Astrocyte (in vitro differentiated cells and primary cell): Measurements from ENCODE around the gene RGS19. TPM values are rescaled to one million over a fixed set of nuclear protein-coding genes. Genes with fewer than 3 reads are reported as not detected.

Experiments
- DNase-seq: peaks from one replicate; pipeline ENCODE4 v3.0.0-alpha.2; 2010; ENCODE audit warnings: low read depth
- FAIRE-seq: peaks from 2 replicates; lab custom pipeline; 2011; peaks lifted over from hg19 to GRCh38; lab: Jason Lieb, UNC
- H2AFZ ChIP-seq: 2 replicates; pipeline ENCODE4 v1.6.0; 2012; ENCODE audit warnings: low read depth, low read length, inconsistent platforms
- H3K27ac ChIP-seq: 2 replicates; pipeline ENCODE4 v1.5.1; 2011; ENCODE audit warnings: low read depth, low read length, inconsistent platforms
- H3K27me3 ChIP-seq: 2 replicates; pipeline ENCODE4 v1.6.0; 2011; ENCODE audit warnings: low read length, inconsistent platforms; ENCODE audit not compliant: insufficient read depth
- H3K36me3 ChIP-seq: 2 replicates; pipeline ENCODE4 v1.5.1; 2011; ENCODE audit warnings: low read length, inconsistent platforms; ENCODE audit not compliant: insufficient read depth
- H3K4me1 ChIP-seq: 2 replicates; pipeline ENCODE4 v1.5.1; 2011; ENCODE audit warnings: low read length, inconsistent platforms; ENCODE audit not compliant: insufficient read depth
- H3K4me2 ChIP-seq: 2 replicates; pipeline ENCODE4 v1.6.0; 2012; ENCODE audit warnings: low read length, inconsistent platforms
- H3K4me3 ChIP-seq: 2 replicates; pipeline ENCODE4 v1.5.1; 2011; ENCODE audit warnings: low read depth, mild to moderate bottlenecking, low read length, inconsistent platforms; ENCODE audit not compliant: insufficient read depth
- H3K79me2 ChIP-seq: 2 replicates; pipeline ENCODE4 v1.6.0; 2012; ENCODE audit warnings: mild to moderate bottlenecking, low read length, inconsistent platforms; ENCODE audit not compliant: insufficient read depth
- H3K9ac ChIP-seq: 2 replicates; pipeline ENCODE4 v1.6.0; 2012; ENCODE audit warnings: mild to moderate bottlenecking, low read length, inconsistent platforms
- H3K9me3 ChIP-seq: 2 replicates; pipeline ENCODE4 v1.5.1; 2012; ENCODE audit warnings: low read depth, mild to moderate bottlenecking, low read length, inconsistent platforms; ENCODE audit not compliant: insufficient read depth
- H4K20me1 ChIP-seq: 2 replicates; pipeline ENCODE4 v1.6.0; 2012; ENCODE audit warnings: low read length, inconsistent platforms; ENCODE audit not compliant: insufficient read depth
- H3K27ac Mint-ChIP-seq: one replicate; pipeline ENCODE4 v1.8.0; 2021; ENCODE audit warnings: mild to moderate bottlenecking, mixed read lengths; ENCODE audit not compliant: unreplicated experiment
- H3K27me3 Mint-ChIP-seq: one replicate; pipeline ENCODE4 v1.8.0; 2021; ENCODE audit warnings: low read depth, mixed read lengths; ENCODE audit not compliant: unreplicated experiment
- H3K36me3 Mint-ChIP-seq: one replicate; pipeline ENCODE4 v1.8.0; 2021; ENCODE audit warnings: low read depth, mixed read lengths; ENCODE audit not compliant: unreplicated experiment
- H3K4me1 Mint-ChIP-seq: one replicate; pipeline ENCODE4 v1.8.0; 2021; ENCODE audit warnings: low read depth, mixed read lengths; ENCODE audit not compliant: unreplicated experiment
- H3K4me3 Mint-ChIP-seq: one replicate; pipeline ENCODE4 v1.8.0; 2021; ENCODE audit warnings: mild to moderate bottlenecking, moderate library complexity, mixed read lengths; ENCODE audit not compliant: unreplicated experiment
- H3K9me3 Mint-ChIP-seq: one replicate; pipeline ENCODE4 v1.8.0; 2021; ENCODE audit warnings: mild to moderate bottlenecking, mixed read lengths; ENCODE audit not compliant: unreplicated experiment
- EZH2 ChIP-seq: IDR thresholded peaks from 2 replicates; pipeline ENCODE4 v1.6.1; 2012; ENCODE audit warnings: mild to moderate bottlenecking, low read length, inconsistent platforms; ENCODE audit not compliant: insufficient read depth
- total RNA-seq: library from RNA; stranded (reverse); gene quantifications from 2 replicates; pipeline ENCODE4 v1.2.1, GENCODE V29; 2021
- TF ChIP-seq, protein P1 (sequence below): IDR thresholded peaks from 2 replicates; pipeline ENCODE4 v1.5.1; 2011; ENCODE audit warnings: low read depth, mild to moderate bottlenecking, inconsistent platforms, low read length, moderate library complexity; ENCODE audit not compliant: insufficient read depth

Gene RGS19
- total RNA-seq, 1 donor from 2014 or later, result 18.3 TPM

DNA sequence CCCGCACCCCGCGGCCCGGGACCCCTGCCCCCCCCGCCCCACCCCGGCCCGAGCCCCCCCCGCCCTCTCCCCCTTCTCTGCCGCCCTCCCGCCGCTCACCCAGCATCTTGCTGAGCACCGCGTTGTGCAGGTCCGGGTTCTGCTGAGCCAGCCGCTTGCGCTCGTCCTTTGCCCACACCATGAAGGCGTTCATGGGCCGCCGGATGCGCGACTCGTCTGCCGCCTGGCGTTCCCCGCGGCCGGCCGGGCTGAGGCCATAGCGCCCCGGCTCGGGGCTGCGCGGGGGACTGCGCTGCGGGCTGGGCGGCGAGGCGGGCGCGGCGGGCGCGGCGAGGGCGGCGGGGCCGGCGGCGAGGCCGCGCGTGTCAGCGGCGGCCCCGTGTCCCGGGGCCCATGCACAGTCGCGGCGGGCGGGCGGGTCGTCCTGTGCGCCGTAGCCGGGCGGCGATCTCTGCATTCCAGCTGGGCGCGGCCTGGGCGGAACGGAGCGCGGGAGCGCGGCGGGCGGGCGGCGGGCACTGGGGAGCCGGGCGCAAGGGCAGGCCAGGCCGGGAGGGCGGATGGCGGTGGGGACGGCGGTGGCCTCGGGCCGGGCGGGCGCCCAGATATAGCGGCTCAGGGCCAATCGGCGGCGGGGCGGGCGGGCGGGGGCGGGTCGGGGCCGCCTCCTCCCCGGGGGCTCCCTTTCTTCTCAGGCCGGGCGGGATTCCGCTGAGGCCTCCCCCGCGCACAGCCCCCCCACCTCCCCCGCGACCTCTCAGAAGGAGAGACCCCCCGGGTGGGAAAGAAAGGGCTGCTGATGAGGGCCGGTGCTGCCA is 30.0 kb downstream of the RGS19 start, which contains the start of gene SOX18:
TSS of gene SOX18 (minus strand) at position 580 of the 818 bp plus-strand sequence. CDS start at position 457, 123 bp downstream.
- DNase-seq (no peak), FAIRE-seq (no peak)
- H3K27me3 Mint-ChIP-seq, result peaks cover 45% of the 10 kb centered on the region
- Histone ChIP-seq H3K4me3 (no peak within 1 kb of the TSS), H3K4me1 (peaks cover 2% of the 10 kb centered on the region), H3K9me3 (no peaks in the 10 kb centered on the region), H3K27me3 (peaks cover 40% of the 10 kb centered on the region), H3K4me2 (peak within 1 kb of the TSS; percentile 44), H3K36me3 (no peaks in the 10 kb centered on the region), H3K27ac (no peak within 1 kb of the TSS), H3K9ac (no peak within 1 kb of the TSS), H3K79me2 (no peaks in the 10 kb centered on the region), H4K20me1 (peaks cover 12% of the 10 kb centered on the region), H2AFZ (no peak within 1 kb of the TSS)
- H3K4me3 Mint-ChIP-seq, result no peak within 1 kb of the TSS
- H3K9me3 Mint-ChIP-seq, result no peaks in the 10 kb centered on the region
- no peak for TF ChIP-seq EZH2
- TF ChIP-seq, protein P1, sequence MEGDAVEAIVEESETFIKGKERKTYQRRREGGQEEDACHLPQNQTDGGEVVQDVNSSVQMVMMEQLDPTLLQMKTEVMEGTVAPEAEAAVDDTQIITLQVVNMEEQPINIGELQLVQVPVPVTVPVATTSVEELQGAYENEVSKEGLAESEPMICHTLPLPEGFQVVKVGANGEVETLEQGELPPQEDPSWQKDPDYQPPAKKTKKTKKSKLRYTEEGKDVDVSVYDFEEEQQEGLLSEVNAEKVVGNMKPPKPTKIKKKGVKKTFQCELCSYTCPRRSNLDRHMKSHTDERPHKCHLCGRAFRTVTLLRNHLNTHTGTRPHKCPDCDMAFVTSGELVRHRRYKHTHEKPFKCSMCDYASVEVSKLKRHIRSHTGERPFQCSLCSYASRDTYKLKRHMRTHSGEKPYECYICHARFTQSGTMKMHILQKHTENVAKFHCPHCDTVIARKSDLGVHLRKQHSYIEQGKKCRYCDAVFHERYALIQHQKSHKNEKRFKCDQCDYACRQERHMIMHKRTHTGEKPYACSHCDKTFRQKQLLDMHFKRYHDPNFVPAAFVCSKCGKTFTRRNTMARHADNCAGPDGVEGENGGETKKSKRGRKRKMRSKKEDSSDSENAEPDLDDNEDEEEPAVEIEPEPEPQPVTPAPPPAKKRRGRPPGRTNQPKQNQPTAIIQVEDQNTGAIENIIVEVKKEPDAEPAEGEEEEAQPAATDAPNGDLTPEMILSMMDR, result no peak
- peaks cover 8% of the 10 kb centered on the region for H3K4me1 Mint-ChIP-seq
- no peak within 1 kb of the TSS for H3K27ac Mint-ChIP-seq
- no peaks in the 10 kb centered on the region for H3K36me3 Mint-ChIP-seq

DNA sequence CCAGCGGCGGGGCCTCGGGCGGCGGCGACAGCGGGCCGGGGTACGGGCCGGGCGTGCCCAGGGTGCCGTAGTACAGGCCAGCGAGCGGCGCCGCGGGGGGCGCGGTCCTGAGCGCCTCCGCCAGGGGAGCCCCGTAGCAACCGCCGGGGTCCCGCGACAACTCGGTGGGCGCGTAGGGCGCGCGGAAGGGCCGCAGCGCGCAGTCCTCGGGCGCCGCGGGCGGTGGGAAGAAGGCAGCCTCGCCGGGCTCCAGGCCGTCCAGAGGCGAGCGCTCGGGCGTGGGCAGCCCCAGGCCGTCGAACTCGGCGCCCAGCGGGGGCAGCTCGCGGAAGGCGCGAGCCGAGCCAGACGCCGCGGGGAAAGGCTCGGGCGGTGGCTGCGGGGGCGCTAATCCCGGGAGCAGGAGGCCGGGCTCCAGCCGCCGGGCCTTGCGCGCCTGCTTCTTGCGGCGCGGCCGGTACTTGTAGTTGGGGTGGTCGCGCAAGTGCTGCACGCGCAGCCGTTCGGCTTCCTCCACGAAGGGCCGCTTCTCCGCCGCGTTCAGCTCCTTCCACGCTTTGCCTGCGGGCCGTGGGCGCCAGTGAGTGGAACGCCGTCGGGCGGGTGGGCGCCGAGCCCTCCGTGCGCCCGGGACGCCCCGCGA is 30.8 kb downstream of the RGS19 start:
- H3K79me2 ChIP-seq, result no peaks in the 10 kb centered on the region
- no peak overlapping the region for H3K4me3 ChIP-seq
- peaks cover 48% of the 10 kb centered on the region for H3K27me3 Mint-ChIP-seq
- H3K27ac Mint-ChIP-seq, result no peak overlapping the region
- H3K36me3 Mint-ChIP-seq, result no peaks in the 10 kb centered on the region
- DNase-seq, result no peak
- TF ChIP-seq EZH2, result peak; percentile 96
- TF ChIP-seq, protein P1, result no peak
- no peaks in the 10 kb centered on the region for H3K36me3 ChIP-seq
- H3K4me3 Mint-ChIP-seq, result no peak overlapping the region
- H3K4me1 ChIP-seq, result peaks cover 2% of the 10 kb centered on the region
- H3K27me3 ChIP-seq, result peaks cover 45% of the 10 kb centered on the region
- H2AFZ ChIP-seq, result no peak overlapping the region
- H3K9me3 ChIP-seq, result no peaks in the 10 kb centered on the region
- H3K27ac ChIP-seq, result no peak overlapping the region
- no peaks in the 10 kb centered on the region for H3K9me3 Mint-ChIP-seq
- no peak overlapping the region for H3K9ac ChIP-seq
- peaks cover 8% of the 10 kb centered on the region for H3K4me1 Mint-ChIP-seq
- FAIRE-seq, result no peak
- H3K4me2 ChIP-seq, result no peak overlapping the region
- H4K20me1 ChIP-seq, result peaks cover 12% of the 10 kb centered on the region
